H9 (cell line): ENCODE measurements around the gene PRR14. TPM values are rescaled to one million over a fixed set of nuclear protein-coding genes. Genes with fewer than 3 reads are reported as not detected.

Experiments used
- DNase-seq: peaks from one replicate; pipeline ENCODE4 v3.0.0-alpha.2; 2017
- H2AFZ ChIP-seq: one replicate; pipeline ENCODE4 v1.6.1; 2013; ENCODE audit warnings: mild to moderate bottlenecking, low read length, control low read depth, moderate library complexity
- H2AK5ac ChIP-seq: 2 replicates; pipeline ENCODE4 v1.6.1; 2013; ENCODE audit warnings: low read length, control low read depth, mixed read lengths; ENCODE audit not compliant: insufficient read length
- H2BK120ac ChIP-seq: one replicate; pipeline ENCODE4 v1.6.1; 2013; ENCODE audit warnings: low read depth, mild to moderate bottlenecking, low read length, control low read depth, inconsistent platforms; ENCODE audit not compliant: poor library complexity, severe bottlenecking
- H2BK12ac ChIP-seq: 2 replicates; pipeline ENCODE4 v1.6.1; 2013; ENCODE audit warnings: low read length, control low read depth, mixed read lengths, low read depth; ENCODE audit not compliant: insufficient read length
- H2BK15ac ChIP-seq: 2 replicates; pipeline ENCODE4 v1.6.1; 2013; ENCODE audit warnings: low read depth, low read length, control low read depth
- H2BK20ac ChIP-seq: one replicate; pipeline ENCODE4 v1.6.1; 2013; ENCODE audit warnings: low read depth, mild to moderate bottlenecking, low read length, control low read depth, inconsistent platforms; ENCODE audit not compliant: poor library complexity, severe bottlenecking
- H2BK5ac ChIP-seq: 2 replicates; pipeline ENCODE4 v1.6.1; 2013; ENCODE audit warnings: low read length, control low read depth, mixed read lengths; ENCODE audit not compliant: insufficient read length
- H3K14ac ChIP-seq: 2 replicates; pipeline ENCODE4 v1.6.1; 2013; ENCODE audit warnings: low read length, control low read depth; ENCODE audit not compliant: insufficient read depth
- H3K18ac ChIP-seq: 2 replicates; pipeline ENCODE4 v1.6.1; 2013; ENCODE audit warnings: low read depth, mild to moderate bottlenecking, mixed read lengths, low read length, control low read depth; ENCODE audit not compliant: insufficient read length
- H3K23ac ChIP-seq: 2 replicates; pipeline ENCODE4 v1.6.1; 2013; ENCODE audit warnings: low read length, control low read depth, mixed read lengths, low read depth; ENCODE audit not compliant: insufficient read length
- H3K23me2 ChIP-seq: 2 replicates; pipeline ENCODE4 v1.6.1; 2013; ENCODE audit warnings: low read depth, mild to moderate bottlenecking, mixed read lengths, low read length, control low read depth; ENCODE audit not compliant: insufficient read length, poor library complexity, severe bottlenecking
- H3K27ac ChIP-seq: 2 replicates; pipeline ENCODE4 v1.5.1; 2013; ENCODE audit warnings: low read length, control low read depth, mixed read lengths, low read depth; ENCODE audit not compliant: insufficient read length
- H3K27me3 ChIP-seq: 2 replicates; pipeline ENCODE4 v1.6.1; 2013; ENCODE audit warnings: low read length, control low read depth, inconsistent platforms; ENCODE audit not compliant: insufficient read depth
- H3K4ac ChIP-seq: 2 replicates; pipeline ENCODE4 v1.6.1; 2013; ENCODE audit warnings: low read depth, mild to moderate bottlenecking, control low read depth, inconsistent platforms, low read length, moderate library complexity
- H3K4me1 ChIP-seq: 2 replicates; pipeline ENCODE4 v1.6.1; 2013; ENCODE audit warnings: low read length, control low read depth, inconsistent platforms; ENCODE audit not compliant: insufficient read depth
- H3K4me2 ChIP-seq: 2 replicates; pipeline ENCODE4 v1.6.1; 2013; ENCODE audit warnings: low read length, control low read depth, mixed read lengths; ENCODE audit not compliant: insufficient read length, insufficient read depth
- H3K56ac ChIP-seq: 2 replicates; pipeline ENCODE4 v1.6.1; 2013; ENCODE audit warnings: low read depth, mild to moderate bottlenecking, mixed read lengths, low read length, control low read depth; ENCODE audit not compliant: insufficient read length
- H3K79me1 ChIP-seq: 2 replicates; pipeline ENCODE4 v1.6.1; 2013; ENCODE audit warnings: low read depth, mild to moderate bottlenecking, moderate library complexity, low read length, control low read depth, inconsistent platforms; ENCODE audit not compliant: insufficient read depth, poor library complexity, severe bottlenecking
- H3K79me2 ChIP-seq: 2 replicates; pipeline ENCODE4 v1.6.1; 2013; ENCODE audit warnings: low read length, control low read depth, inconsistent platforms; ENCODE audit not compliant: insufficient read depth
- H3K9ac ChIP-seq: 2 replicates; pipeline ENCODE4 v1.6.1; 2013; ENCODE audit warnings: low read length, control low read depth, mixed read lengths; ENCODE audit not compliant: insufficient read length; ENCODE audit errors: extremely low read depth
- H3K9me3 ChIP-seq: one replicate; pipeline ENCODE4 v1.6.1; 2013; ENCODE audit warnings: low read depth, low read length, inconsistent platforms; ENCODE audit not compliant: control insufficient read depth
- H3T11ph ChIP-seq: one replicate; pipeline ENCODE4 v1.6.1; 2013; ENCODE audit warnings: mild to moderate bottlenecking, low read length, control low read depth, inconsistent platforms
- H4K20me1 ChIP-seq: one replicate; pipeline ENCODE4 v1.6.1; 2013; ENCODE audit not compliant: control insufficient read depth, insufficient read length, insufficient read depth
- H4K5ac ChIP-seq: 2 replicates; pipeline ENCODE4 v1.6.1; 2013; ENCODE audit warnings: low read depth, mild to moderate bottlenecking, mixed read lengths, low read length, control low read depth; ENCODE audit not compliant: insufficient read length
- H4K8ac ChIP-seq: replicated peaks from 2 replicates; pipeline ENCODE4 v1.6.1; 2013; ENCODE audit warnings: low read length, control low read depth, mixed read lengths, low read depth; ENCODE audit not compliant: insufficient read length
- H4K91ac ChIP-seq: 2 replicates; pipeline ENCODE4 v1.6.1; 2013; ENCODE audit warnings: low read depth, mild to moderate bottlenecking, moderate library complexity, mixed read lengths, low read length, control low read depth; ENCODE audit not compliant: insufficient read length
- H3K27ac Mint-ChIP-seq, 3 experiments: 2 replicates in 2 of 3; 3 replicates in 1 of 3; pipeline ENCODE4 v1.8.0; 2020 to 2021; ENCODE audit warnings: mixed read lengths in 3 of 3, mild to moderate bottlenecking in 1 of 3, moderate library complexity in 1 of 3
- H3K27me3 Mint-ChIP-seq: 2 replicates; pipeline ENCODE4 v1.8.0; 2021; ENCODE audit warnings: low read depth, mild to moderate bottlenecking, moderate library complexity, mixed read lengths
- H3K36me3 Mint-ChIP-seq, 3 experiments: 2 replicates in 2 of 3; 3 replicates in 1 of 3; pipeline ENCODE4 v1.8.0; 2020 to 2021; ENCODE audit warnings: low read depth in 3 of 3, mixed read lengths in 3 of 3; ENCODE audit not compliant: insufficient read depth in 1 of 3
- H3K4me1 Mint-ChIP-seq, 2 experiments: 2 replicates each; pipeline ENCODE4 v1.8.0; 2020; ENCODE audit warnings: mixed read lengths in 2 of 2
- H3K4me3 Mint-ChIP-seq, 2 experiments: 2 replicates in 1 of 2; 3 replicates in 1 of 2; pipeline ENCODE4 v1.8.0; 2020 to 2021; ENCODE audit warnings: mild to moderate bottlenecking in 2 of 2, mixed read lengths in 2 of 2, moderate library complexity in 1 of 2
- H3K9me3 Mint-ChIP-seq, 2 experiments: 2 replicates in 1 of 2; 3 replicates in 1 of 2; pipeline ENCODE4 v1.8.0; 2020; ENCODE audit warnings: mild to moderate bottlenecking in 2 of 2, mixed read lengths in 2 of 2, moderate library complexity in 1 of 2
- WGBS: extraction: QIAGEN DNeasy Blood & Tissue Kit; methylation state at CpG from one replicate; pipeline ENCODE4 v1.1.7; 2013; ENCODE audit warnings: missing lambda C conversion rate, low lambda C conversion rate, mixed read lengths; ENCODE audit not compliant: insufficient read length; ENCODE audit errors: extremely low coverage; 5-methylcytosine and 5-hydroxymethylcytosine counted together
- total RNA-seq: library from RNA; stranded (reverse); gene quantifications from 2 replicates; pipeline ENCODE4 v1.2.1, GENCODE V29; 2021
- TF ChIP-seq, protein P1 (sequence below): fragments of 200-600 bp; sonication (generic); conservative IDR thresholded peaks from 3 replicates; pipeline ENCODE4 v1.8.0; 2021; ENCODE audit warnings: antibody characterized with exemption, mild to moderate bottlenecking

PRR14 gene
- total RNA-seq, 1 experiment from 2014 or later = 11.6 TPM

DNA sequence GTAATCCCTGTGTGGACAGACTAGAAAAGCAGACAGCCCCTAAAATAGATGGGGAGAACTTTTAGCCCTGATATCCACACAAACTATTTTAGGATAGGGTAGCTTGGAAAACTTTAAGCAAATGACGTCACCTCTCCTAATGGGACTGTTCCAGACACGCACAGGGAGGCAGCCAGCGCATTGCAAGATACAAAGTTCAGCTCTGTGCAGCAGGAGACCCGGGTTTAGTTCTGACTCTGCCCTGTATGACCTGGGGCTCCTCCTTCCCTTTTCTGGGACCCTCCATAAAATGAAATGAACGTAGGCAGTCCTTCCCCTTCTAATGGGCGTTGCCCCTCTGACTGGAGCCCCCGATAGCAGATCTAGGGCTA is 46.8 kb upstream of the PRR14 start:
- Histone ChIP-seq H3T11ph (no peak overlapping the region), H3K79me1 (no peaks in the 10 kb centered on the region), H2BK5ac (no peak overlapping the region), H3K14ac (no peak overlapping the region), H3K79me2 (peaks cover under 1% of the 10 kb centered on the region; the same call in 1 of the 2 replicates), H4K91ac (no peak overlapping the region), H3K18ac (no peak overlapping the region), H2BK12ac (no peak overlapping the region), H3K9ac (no peak overlapping the region), H3K4ac (no peak overlapping the region), H2AFZ (no peak overlapping the region), H4K8ac (no peak overlapping the region), H3K27me3 (no peaks in the 10 kb centered on the region), H3K4me1 (no peaks in the 10 kb centered on the region), H3K23ac (no peak overlapping the region), H2AK5ac (no peak overlapping the region), H3K4me2 (no peak overlapping the region), H3K56ac (no peak overlapping the region), H4K20me1 (no peaks in the 10 kb centered on the region), H2BK120ac (no peak overlapping the region), H3K27ac (no peak overlapping the region), H4K5ac (no peak overlapping the region), H2BK15ac (no peak overlapping the region), H2BK20ac (no peak overlapping the region), H3K9me3 (no peaks in the 10 kb centered on the region), H3K23me2 (no peaks in the 10 kb centered on the region)
- no peaks in the 10 kb centered on the region for H3K27me3 Mint-ChIP-seq
- no peak for DNase-seq
- H3K36me3 Mint-ChIP-seq = peaks cover 17 to 51% (median 45%) of the 10 kb centered on the region in 3 experiments
- WGBS = no CpG with 5 or more reads among the region's 7 CpGs
- no peak overlapping the region for H3K27ac Mint-ChIP-seq
- H3K4me1 Mint-ChIP-seq = peaks cover 0 to 2% of the 10 kb centered on the region in 2 experiments; a peak in 1 of 4 replicates
- peaks cover 0 to 3% of the 10 kb centered on the region in 2 experiments; a peak in 2 of 5 replicates for H3K9me3 Mint-ChIP-seq
- no peak overlapping the region for H3K4me3 Mint-ChIP-seq
- TF ChIP-seq, protein P1, sequence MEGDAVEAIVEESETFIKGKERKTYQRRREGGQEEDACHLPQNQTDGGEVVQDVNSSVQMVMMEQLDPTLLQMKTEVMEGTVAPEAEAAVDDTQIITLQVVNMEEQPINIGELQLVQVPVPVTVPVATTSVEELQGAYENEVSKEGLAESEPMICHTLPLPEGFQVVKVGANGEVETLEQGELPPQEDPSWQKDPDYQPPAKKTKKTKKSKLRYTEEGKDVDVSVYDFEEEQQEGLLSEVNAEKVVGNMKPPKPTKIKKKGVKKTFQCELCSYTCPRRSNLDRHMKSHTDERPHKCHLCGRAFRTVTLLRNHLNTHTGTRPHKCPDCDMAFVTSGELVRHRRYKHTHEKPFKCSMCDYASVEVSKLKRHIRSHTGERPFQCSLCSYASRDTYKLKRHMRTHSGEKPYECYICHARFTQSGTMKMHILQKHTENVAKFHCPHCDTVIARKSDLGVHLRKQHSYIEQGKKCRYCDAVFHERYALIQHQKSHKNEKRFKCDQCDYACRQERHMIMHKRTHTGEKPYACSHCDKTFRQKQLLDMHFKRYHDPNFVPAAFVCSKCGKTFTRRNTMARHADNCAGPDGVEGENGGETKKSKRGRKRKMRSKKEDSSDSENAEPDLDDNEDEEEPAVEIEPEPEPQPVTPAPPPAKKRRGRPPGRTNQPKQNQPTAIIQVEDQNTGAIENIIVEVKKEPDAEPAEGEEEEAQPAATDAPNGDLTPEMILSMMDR = no peak
